WI38 (cell line): ENCODE results near the gene KCNAB1.
"Not testable (repeated sequence)": the region's sequence is repeated elsewhere in the genome, so short reads cannot be mapped to it uniquely, and the experiment has no call there.

ENCODE experiments used
- H3K4me3 ChIP-seq: 2 replicates; pipeline ENCODE4 v1.5.1; 2011; ENCODE audit warnings: low read depth, mild to moderate bottlenecking, control low read depth, low read length
- TF ChIP-seq, protein P1 (sequence below): IDR thresholded peaks from 2 replicates; pipeline ENCODE4 v1.5.1; 2012; ENCODE audit warnings: low read depth, mild to moderate bottlenecking, control low read depth, low read length

Gene KCNAB1

DNA sequence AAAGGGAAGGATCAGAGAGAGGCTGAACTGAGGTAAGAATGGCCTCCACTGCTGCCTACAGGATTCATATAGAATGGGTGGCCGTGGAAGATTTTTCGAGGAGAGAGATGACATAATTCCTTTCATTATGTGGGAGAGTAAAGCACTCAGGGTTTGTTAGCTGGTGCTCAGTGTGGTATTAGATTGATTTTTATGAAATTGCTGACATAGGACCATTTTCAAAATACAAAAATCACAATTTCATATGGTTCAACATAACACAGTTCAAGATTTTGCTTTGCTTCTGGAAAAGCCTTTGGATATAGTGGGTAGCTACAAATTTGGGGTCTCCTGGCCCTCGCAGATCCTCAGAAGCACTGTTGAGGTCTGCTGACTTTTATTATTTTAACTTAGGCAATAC is 95.4 kb downstream of the KCNAB1 start:
- no peak overlapping the region for H3K4me3 ChIP-seq
- TF ChIP-seq, protein P1, sequence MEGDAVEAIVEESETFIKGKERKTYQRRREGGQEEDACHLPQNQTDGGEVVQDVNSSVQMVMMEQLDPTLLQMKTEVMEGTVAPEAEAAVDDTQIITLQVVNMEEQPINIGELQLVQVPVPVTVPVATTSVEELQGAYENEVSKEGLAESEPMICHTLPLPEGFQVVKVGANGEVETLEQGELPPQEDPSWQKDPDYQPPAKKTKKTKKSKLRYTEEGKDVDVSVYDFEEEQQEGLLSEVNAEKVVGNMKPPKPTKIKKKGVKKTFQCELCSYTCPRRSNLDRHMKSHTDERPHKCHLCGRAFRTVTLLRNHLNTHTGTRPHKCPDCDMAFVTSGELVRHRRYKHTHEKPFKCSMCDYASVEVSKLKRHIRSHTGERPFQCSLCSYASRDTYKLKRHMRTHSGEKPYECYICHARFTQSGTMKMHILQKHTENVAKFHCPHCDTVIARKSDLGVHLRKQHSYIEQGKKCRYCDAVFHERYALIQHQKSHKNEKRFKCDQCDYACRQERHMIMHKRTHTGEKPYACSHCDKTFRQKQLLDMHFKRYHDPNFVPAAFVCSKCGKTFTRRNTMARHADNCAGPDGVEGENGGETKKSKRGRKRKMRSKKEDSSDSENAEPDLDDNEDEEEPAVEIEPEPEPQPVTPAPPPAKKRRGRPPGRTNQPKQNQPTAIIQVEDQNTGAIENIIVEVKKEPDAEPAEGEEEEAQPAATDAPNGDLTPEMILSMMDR, result no peak

DNA sequence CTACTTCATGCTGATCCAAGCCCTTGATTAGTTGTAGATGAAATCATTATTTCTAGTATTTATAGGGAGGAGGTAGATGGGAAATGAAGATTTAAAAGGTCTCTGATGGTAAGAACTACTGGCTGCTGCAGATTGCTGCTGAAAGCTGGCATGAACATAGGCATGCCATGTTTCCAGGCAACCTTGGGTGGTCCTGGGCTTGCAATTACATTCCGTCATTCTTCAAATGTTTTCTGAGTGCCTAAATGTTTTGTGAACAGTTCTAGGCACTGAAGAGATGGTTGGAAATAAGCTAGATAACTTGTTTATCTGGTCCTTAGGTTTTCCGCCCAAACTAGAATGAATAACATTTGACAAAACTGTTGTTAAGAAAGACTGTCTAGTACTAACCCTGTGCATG is 95.8 kb downstream of the KCNAB1 start:
- TF ChIP-seq, protein P1, result no peak
- no peak overlapping the region for H3K4me3 ChIP-seq

DNA sequence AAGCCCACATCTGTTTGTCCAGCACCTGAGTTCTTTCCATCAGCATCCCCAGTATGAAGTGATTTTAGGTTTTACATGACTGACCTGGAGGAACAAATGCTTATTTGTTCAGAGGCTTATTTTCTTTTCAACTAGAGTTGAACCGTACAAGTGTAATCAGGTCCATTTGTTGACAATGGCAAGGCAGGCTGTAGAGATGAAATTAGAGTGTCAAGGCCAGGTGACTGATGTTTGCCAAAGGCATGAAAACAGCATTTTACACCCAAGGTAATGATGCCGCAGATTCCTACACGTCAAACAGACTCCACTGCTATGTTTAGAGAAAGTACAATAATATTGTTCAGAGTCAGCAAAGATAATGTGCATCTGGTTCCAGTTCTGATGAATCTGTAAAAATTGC is 96.5 kb downstream of the KCNAB1 start:
- TF ChIP-seq, protein P1, result no peak
- no peak overlapping the region for H3K4me3 ChIP-seq

DNA sequence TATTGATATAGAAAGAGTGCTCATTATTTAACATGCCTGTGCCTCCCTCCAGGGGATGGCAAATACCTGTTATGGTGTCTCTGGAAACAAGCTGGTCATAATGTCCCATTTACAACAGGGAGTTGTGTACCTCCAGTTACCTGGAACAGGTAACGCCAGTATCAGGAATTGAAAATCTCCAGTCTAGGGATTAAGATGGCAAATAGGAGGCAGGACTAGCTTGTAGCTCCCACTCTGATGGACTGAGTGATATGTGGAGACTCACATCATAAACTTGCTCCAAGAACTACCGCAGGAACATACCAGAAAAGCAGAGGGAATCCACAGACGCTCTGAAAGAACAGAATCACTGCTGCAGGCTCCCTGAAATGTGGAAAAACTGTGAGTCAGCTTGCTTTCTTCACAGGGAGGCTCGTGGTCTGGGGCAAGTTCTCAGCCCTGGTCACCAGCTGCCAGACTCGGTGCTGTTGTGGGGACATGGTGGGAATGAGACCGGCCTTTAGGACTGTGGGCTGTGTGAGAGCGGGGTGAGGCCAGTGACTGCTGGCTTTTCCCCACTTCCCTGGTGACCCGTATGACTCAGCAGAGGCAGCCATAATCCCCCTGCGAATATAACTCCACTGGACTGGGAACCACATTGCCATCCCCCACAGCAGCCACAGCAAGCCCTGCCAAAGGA is 97.4 kb downstream of the KCNAB1 start:
- TF ChIP-seq, protein P1, result no peak

DNA sequence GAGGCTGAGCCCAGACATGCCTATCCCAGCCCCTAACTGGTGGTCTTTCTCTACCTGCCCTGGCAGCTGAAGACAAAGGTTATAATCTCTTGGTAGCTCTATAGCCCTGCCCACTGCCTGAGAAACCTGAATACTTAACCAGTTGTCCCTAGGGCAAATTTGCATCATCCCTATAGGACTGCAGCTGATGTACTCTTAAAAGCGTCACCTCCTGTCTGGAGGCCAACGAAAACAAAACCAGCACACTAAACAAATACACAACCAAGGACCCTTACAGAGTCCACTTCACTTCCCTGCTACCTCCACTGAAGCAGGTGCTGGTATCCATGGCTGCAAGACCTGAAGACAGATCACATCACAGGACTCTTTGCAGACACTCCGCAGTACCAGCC is 98.0 kb downstream of the KCNAB1 start:
- TF ChIP-seq, protein P1, result no peak
- no peak overlapping the region for H3K4me3 ChIP-seq

More for the DNA sequence above, 97.4 kb downstream of the KCNAB1 start:
- H3K4me3 ChIP-seq, result no peak overlapping the region

DNA sequence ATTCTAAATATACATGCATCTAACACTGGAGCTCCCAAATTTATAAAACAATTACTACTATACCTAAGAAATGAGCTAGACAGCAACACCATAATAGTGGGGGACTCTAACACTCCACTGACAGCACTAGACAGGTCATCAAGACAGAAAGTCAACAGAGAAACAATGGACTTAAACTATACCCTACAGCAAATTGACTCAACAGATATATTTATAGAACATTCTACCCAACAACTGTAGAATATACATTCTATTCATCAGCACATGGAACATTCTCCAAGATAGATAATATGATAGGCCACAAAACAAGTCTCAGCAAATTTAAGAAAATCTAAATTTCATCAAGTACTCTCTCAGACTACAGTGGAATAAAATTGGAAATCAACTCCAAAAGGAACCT is 102.0 kb downstream of the KCNAB1 start:
- H3K4me3 ChIP-seq, result not testable (repeated sequence)

DNA sequence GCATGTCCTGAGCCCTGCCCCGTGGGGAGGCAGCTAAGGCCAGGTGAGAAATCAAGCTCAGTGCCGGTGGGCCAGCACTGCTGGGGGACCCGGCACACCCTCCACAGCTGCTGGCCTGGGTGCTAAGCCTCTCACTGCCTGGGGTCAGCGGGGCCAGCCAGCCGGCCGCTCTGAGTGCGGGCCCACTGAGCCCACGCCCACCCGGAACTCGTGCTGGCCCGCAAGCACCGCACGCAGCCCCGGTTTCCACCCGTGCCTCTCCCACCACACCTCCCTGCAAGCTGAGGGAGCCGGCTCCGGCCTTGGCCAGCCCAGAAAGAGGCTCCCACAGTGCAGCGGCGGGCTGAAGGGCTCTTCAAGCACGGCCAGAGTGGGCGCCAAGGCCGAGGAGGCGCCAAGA is 103.7 kb downstream of the KCNAB1 start:
- not testable (repeated sequence) for H3K4me3 ChIP-seq

DNA sequence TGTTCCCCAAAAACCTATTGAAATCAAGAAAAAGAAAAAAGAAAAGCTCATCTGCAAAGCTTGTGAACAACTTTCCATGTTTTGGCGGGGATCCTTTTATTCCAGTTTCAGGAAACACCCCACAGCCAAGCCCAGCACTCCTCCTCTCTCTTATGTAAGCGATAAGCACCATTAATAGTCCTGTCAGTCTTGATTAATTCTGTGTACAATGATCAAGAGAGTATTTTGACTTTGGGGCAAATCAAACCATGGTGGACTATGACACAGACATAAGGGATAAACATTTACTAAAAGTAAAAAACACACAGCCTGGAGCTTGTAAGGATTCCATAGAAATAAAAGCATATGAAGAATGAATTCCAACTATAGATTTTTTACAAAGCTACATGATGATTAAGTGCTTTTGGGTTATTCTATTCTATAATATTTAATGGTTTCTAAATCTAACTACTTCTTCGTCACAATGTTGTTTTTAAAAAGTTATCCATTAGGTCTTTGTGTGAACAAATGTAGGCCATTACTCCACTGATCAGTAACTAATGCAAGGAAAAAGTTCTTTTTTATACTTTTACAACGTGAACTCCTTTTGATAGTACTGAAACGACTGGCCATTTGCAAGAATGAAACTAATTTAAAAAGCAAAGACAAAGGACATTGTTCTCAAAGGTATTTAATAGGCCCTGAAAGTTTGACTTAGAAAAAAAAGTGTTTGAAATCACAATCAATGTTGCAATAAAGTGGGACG is 106.5 kb downstream of the KCNAB1 start:
- TF ChIP-seq, protein P1, result no peak

More for the DNA sequence above, 106.5 kb downstream of the KCNAB1 start:
- H3K4me3 ChIP-seq, result no peak overlapping the region
